HepG2 (cell line): ENCODE data around the gene PNLIPRP2. TPM values are rescaled to one million over a fixed set of nuclear protein-coding genes. Genes with fewer than 3 reads are reported as not detected.

ENCODE experiments used
- ARNTL ChIP-seq: sonication (generic); formaldehyde crosslinking; IDR thresholded peaks from 2 replicates; pipeline ENCODE4 v1.4.0; 2020; ENCODE audit warnings: mild to moderate bottlenecking, missing genetic modification reagents
- FOXK2 ChIP-seq: fragments of 450-650 bp; IDR thresholded peaks from 2 replicates; pipeline ENCODE4 v1.6.1; 2016
- HNF4G ChIP-seq, 2 experiments: sonication (generic) in 1 of 2; formaldehyde crosslinking in 1 of 2; IDR thresholded peaks; 2 replicates each; pipeline versions ENCODE4 v1.4.0 to v1.6.1; 2011 to 2020; ENCODE audit warnings: borderline replicate concordance in 2 of 2, low read depth in 2 of 2, mild to moderate bottlenecking in 2 of 2, low read length in 1 of 2, missing genetic modification reagents in 1 of 2, moderate library complexity in 1 of 2
- KLF9 ChIP-seq: IDR thresholded peaks from 2 replicates; pipeline ENCODE4 v1.6.1; 2016; ENCODE audit warnings: low read depth
- MTA3 ChIP-seq: sonication (generic); formaldehyde crosslinking; IDR thresholded peaks from 2 replicates; pipeline ENCODE4 v1.4.0; 2020; ENCODE audit warnings: missing genetic modification reagents
- NR2C2 ChIP-seq: sonication (generic); formaldehyde crosslinking; IDR thresholded peaks from 2 replicates; pipeline ENCODE4 v1.4.0; 2020; ENCODE audit warnings: missing genetic modification reagents, mild to moderate bottlenecking, moderate library complexity, borderline replicate concordance
- NR3C1 ChIP-seq: sonication (generic); formaldehyde crosslinking; IDR thresholded peaks from 2 replicates; pipeline ENCODE4 v1.4.0; 2020; ENCODE audit warnings: missing genetic modification reagents
- PPARG ChIP-seq: conservative IDR thresholded peaks from 2 replicates; pipeline ENCODE4 v1.6.1; 2016; ENCODE audit warnings: missing biosample characterization, missing genetic modification reagents
- RELA ChIP-seq: sonication (generic); formaldehyde crosslinking; IDR thresholded peaks from 2 replicates; pipeline ENCODE4 v1.4.0; 2020; ENCODE audit warnings: missing genetic modification reagents
- REXO4 ChIP-seq: sonication (generic); formaldehyde crosslinking; IDR thresholded peaks from 2 replicates; pipeline ENCODE4 v1.8.0; 2022; ENCODE audit warnings: missing genetic modification reagents, mild to moderate bottlenecking, borderline replicate concordance
- SATB2 ChIP-seq: sonication (generic); formaldehyde crosslinking; IDR thresholded peaks from 2 replicates; pipeline ENCODE4 v1.5.0; 2020; ENCODE audit warnings: missing genetic modification reagents
- SETDB1 ChIP-seq: sonication (generic); formaldehyde crosslinking; IDR thresholded peaks from 2 replicates; pipeline ENCODE4 v1.5.1; 2020; ENCODE audit warnings: missing genetic modification reagents, mild to moderate bottlenecking, borderline replicate concordance
- SKI ChIP-seq: fragments of 450-650 bp; IDR thresholded peaks from one replicate; pipeline ENCODE4 v1.6.1; 2018; ENCODE audit warnings: mild to moderate bottlenecking; ENCODE audit not compliant: partially characterized antibody
- SOX6 ChIP-seq, 2 experiments: fragments of 450-650 bp in 1 of 2; sonication (generic) in 1 of 2; formaldehyde crosslinking in 1 of 2; IDR thresholded peaks; 2 replicates each; pipeline versions ENCODE4 v1.4.0 to v1.6.1; 2017 to 2020; ENCODE audit warnings: antibody characterized with exemption in 1 of 2, mild to moderate bottlenecking in 1 of 2, missing genetic modification reagents in 1 of 2
- SP4 ChIP-seq: sonication (generic); formaldehyde crosslinking; IDR thresholded peaks from 2 replicates; pipeline ENCODE4 v1.8.1; 2023; ENCODE audit warnings: mild to moderate bottlenecking, missing genetic modification reagents
- ZFY ChIP-seq: sonication (generic); formaldehyde crosslinking; IDR thresholded peaks from 2 replicates; pipeline ENCODE4 v1.4.0; 2020; ENCODE audit warnings: missing genetic modification reagents
- ZNF629 ChIP-seq: sonication (generic); formaldehyde crosslinking; conservative IDR thresholded peaks from 2 replicates; pipeline ENCODE4 v1.5.0; 2020; ENCODE audit warnings: missing genetic modification reagents
- ZNF775 ChIP-seq: sonication (generic); formaldehyde crosslinking; IDR thresholded peaks from 2 replicates; pipeline ENCODE4 v1.4.0; 2020; ENCODE audit warnings: missing genetic modification reagents, mild to moderate bottlenecking, moderate library complexity, borderline replicate concordance
- ZNF841 ChIP-seq: sonication (generic); formaldehyde crosslinking; IDR thresholded peaks from 2 replicates; pipeline ENCODE4 v1.8.1; 2023; ENCODE audit warnings: missing genetic modification reagents, borderline replicate concordance
- polyA plus RNA-seq, 8 experiments: library from polyadenylated mRNA; depleted of rRNA in 3 of 8; stranded (reverse) in 7 of 8; unstranded in 1 of 8; fragments of >200 nt; fragmentation: Illumina TruSeq in 4 of 8; extraction: Trizol in 4 of 8; gene quantifications; 2 replicates each; pipeline versions ENCODE4 v1.2.1 to v1.2.3, GENCODE V29; 2011 to 2016; ENCODE audit warnings: low read depth in 4 of 8, missing spikeins in 1 of 8, mixed read lengths in 1 of 8; ENCODE audit not compliant: insufficient read depth in 1 of 8
- total RNA-seq, 5 experiments: library from RNA; depleted of rRNA; stranded (reverse); fragments of >200 nt; fragmentation: Illumina TruSeq; extraction: Trizol; gene quantifications; 2 replicates each; pipeline ENCODE4 v1.2.3, GENCODE V29; 2016; ENCODE audit warnings: low read depth in 1 of 5
- TF ChIP-seq, protein P1 (sequence below): sonication (generic); formaldehyde crosslinking; IDR thresholded peaks from 2 replicates; pipeline ENCODE4 v1.4.0; 2020; ENCODE audit warnings: missing genetic modification reagents
- TF ChIP-seq, protein P2 (sequence below): sonication (generic); formaldehyde crosslinking; IDR thresholded peaks from 2 replicates; pipeline ENCODE4 v1.5.1; 2020; ENCODE audit warnings: missing genetic modification reagents, mild to moderate bottlenecking, borderline replicate concordance
- TF ChIP-seq, protein P3 (sequence below): sonication (generic); formaldehyde crosslinking; IDR thresholded peaks from 2 replicates; pipeline ENCODE4 v1.4.0; 2020; ENCODE audit warnings: mild to moderate bottlenecking, missing genetic modification reagents, borderline replicate concordance
- TF ChIP-seq, protein P4 (sequence below): IDR thresholded peaks from 2 replicates; pipeline ENCODE4 v1.6.1; 2016

The PNLIPRP2 gene
- total and polyA plus RNA-seq, 2 of the 13 experiments (the other 11 are each of a cell fraction or from before 2014, with no cell fraction given) = 0.21 to 0.97 TPM

DNA sequence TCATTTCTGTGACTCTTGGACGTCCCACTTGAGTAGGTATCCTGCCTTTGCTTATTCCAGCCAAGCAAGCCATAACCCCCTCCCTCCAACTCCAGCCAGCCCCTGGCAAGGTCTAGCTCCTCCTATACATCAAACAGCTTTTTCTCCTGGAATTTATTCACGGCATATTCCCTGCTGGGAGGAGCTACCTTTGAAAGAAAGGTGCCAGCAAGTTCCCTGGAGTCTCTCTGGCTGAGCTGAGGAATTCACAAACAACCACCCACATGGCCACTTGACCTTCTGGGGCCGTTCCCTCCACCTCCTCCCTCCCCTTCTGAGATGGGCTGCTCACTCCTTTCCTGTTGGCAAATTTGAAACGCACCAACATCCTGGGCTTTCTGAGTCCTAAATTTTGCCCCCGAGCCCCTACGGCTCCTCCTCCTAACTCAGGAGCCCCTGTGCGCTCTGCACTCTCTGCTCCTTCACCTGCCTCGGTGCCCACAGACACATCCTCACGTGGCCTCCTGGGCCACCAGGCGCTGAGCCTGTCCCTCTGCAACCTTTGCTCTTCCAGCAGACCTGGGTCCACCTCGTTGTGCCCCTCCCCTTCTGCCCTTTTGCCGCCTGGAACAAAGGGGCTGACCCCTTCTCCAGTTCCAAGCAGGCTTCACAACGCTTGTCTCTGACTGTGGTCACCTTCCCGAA is 73.6 kb downstream of the PNLIPRP2 start (continued):
- TF ChIP-seq ZNF629 (CRISPR knock-in tag) (no peak), SKI (peak; percentile 11), REXO4 (0 out of 2 replicates have a peak, but pooled peaks have one; percentile 40), SP4 (CRISPR knock-in tag) (peak; percentile 47; the same call in 1 of the 2 replicates), NR2C2 (CRISPR knock-in tag) (peak; percentile 69), PPARG (CRISPR knock-in tag) (peak; percentile 87), ZFY (CRISPR knock-in tag) (no peak), ZNF841 (no peak), ARNTL (CRISPR knock-in tag) (peak; percentile 96), HNF4G (IDR thresholded peaks at IDR 0.05; ENCODE audit: borderline replicate concordance, low read depth, low read length) (peak; percentile 88), HNF4G (CRISPR knock-in tag; IDR thresholded peaks at IDR 0.05; ENCODE audit: borderline replicate concordance, low read depth) (peak; percentile 95), SATB2 (CRISPR knock-in tag) (no peak), RELA (CRISPR knock-in tag) (no peak), SOX6 (IDR thresholded peaks at IDR 0.05) (no peak), SOX6 (CRISPR knock-in tag; IDR thresholded peaks at IDR 0.05) (peak; percentile 81), KLF9 (CRISPR knock-in tag) (no peak), ZNF775 (peak; percentile 31; the same call in 1 of the 2 replicates), SETDB1 (no peak), MTA3 (CRISPR knock-in tag) (no peak), FOXK2 (no peak), NR3C1 (CRISPR knock-in tag) (no peak)
- TF ChIP-seq, protein P1, sequence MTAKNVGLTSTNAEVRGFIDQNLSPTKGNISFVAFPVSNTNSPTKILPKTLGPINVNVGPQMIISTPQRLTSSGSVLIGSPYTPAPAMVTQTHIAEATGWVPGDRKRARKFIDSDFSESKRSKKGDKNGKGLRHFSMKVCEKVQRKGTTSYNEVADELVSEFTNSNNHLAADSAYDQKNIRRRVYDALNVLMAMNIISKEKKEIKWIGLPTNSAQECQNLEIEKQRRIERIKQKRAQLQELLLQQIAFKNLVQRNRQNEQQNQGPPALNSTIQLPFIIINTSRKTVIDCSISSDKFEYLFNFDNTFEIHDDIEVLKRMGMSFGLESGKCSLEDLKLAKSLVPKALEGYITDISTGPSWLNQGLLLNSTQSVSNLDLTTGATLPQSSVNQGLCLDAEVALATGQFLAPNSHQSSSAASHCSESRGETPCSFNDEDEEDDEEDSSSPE (CRISPR knock-in tag) = peak; percentile 68; the same call in 1 of the 2 replicates
- TF ChIP-seq, protein P2, sequence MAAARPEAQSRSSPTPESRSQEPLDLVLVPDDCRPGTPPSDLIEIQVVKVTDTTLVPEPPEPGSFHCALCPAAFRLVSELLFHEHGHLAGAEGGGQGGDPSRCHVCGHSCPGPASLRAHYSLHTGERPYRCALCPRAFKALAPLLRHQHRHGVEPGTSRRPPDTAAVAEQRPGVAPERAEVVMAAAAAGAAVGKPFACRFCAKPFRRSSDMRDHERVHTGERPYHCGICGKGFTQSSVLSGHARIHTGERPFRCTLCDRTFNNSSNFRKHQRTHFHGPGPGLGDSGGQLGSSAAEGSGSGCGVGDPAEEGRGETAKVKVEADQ (CRISPR knock-in tag) = peak; percentile 34; the same call in 1 of the 2 replicates
- TF ChIP-seq, protein P3, sequence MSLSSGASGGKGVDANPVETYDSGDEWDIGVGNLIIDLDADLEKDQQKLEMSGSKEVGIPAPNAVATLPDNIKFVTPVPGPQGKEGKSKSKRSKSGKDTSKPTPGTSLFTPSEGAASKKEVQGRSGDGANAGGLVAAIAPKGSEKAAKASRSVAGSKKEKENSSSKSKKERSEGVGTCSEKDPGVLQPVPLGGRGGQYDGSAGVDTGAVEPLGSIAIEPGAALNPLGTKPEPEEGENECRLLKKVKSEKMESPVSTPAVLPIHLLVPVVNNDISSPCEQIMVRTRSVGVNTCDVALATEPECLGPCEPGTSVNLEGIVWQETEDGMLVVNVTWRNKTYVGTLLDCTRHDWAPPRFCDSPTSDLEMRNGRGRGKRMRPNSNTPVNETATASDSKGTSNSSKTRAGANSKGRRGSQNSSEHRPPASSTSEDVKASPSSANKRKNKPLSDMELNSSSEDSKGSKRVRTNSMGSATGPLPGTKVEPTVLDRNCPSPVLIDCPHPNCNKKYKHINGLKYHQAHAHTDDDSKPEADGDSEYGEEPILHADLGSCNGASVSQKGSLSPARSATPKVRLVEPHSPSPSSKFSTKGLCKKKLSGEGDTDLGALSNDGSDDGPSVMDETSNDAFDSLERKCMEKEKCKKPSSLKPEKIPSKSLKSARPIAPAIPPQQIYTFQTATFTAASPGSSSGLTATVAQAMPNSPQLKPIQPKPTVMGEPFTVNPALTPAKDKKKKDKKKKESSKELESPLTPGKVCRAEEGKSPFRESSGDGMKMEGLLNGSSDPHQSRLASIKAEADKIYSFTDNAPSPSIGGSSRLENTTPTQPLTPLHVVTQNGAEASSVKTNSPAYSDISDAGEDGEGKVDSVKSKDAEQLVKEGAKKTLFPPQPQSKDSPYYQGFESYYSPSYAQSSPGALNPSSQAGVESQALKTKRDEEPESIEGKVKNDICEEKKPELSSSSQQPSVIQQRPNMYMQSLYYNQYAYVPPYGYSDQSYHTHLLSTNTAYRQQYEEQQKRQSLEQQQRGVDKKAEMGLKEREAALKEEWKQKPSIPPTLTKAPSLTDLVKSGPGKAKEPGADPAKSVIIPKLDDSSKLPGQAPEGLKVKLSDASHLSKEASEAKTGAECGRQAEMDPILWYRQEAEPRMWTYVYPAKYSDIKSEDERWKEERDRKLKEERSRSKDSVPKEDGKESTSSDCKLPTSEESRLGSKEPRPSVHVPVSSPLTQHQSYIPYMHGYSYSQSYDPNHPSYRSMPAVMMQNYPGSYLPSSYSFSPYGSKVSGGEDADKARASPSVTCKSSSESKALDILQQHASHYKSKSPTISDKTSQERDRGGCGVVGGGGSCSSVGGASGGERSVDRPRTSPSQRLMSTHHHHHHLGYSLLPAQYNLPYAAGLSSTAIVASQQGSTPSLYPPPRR (CRISPR knock-in tag) = peak; percentile 71; the same call in 1 of the 2 replicates
- TF ChIP-seq, protein P4, sequence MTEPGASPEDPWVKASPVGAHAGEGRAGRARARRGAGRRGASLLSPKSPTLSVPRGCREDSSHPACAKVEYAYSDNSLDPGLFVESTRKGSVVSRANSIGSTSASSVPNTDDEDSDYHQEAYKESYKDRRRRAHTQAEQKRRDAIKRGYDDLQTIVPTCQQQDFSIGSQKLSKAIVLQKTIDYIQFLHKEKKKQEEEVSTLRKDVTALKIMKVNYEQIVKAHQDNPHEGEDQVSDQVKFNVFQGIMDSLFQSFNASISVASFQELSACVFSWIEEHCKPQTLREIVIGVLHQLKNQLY (CRISPR knock-in tag) = no peak
